Activated T-helper 2 cell treated with anti-CD3 and anti-CD28 coated beads, Interferon-gamma antibody, Interleukin-2, Interleukin-4, amounts not matched to agents 10 μg/mL and 5 μg/mL and 100 μg/mL, durations not matched to agents 14 hours and 24 hours and 36 hours (primary cell): ENCODE measurements around the gene SIX5. TPM values are rescaled to one million over a fixed set of nuclear protein-coding genes. Genes with fewer than 3 reads are reported as not detected.
A peak's percentile ranks its signal among the peaks of the same experiment; 100 is the strongest.
"Not testable (repeated sequence)": the region's sequence is repeated elsewhere in the genome, so short reads cannot be mapped to it uniquely, and the experiment has no call there.

Experiments used
- DNase-seq: peaks from one replicate; pipeline ENCODE4 v3.0.0; 2021; ENCODE audit warnings: low spot score
- H3K27ac Mint-ChIP-seq: one replicate; pipeline ENCODE4 v1.8.0; 2021; ENCODE audit warnings: mixed read lengths
- H3K27me3 Mint-ChIP-seq: one replicate; pipeline ENCODE4 v1.8.0; 2021; ENCODE audit warnings: low read depth, mixed read lengths
- H3K36me3 Mint-ChIP-seq: one replicate; pipeline ENCODE4 v1.8.0; 2021; ENCODE audit warnings: low read depth, mixed read lengths
- H3K4me1 Mint-ChIP-seq: one replicate; pipeline ENCODE4 v1.8.0; 2021; ENCODE audit warnings: low read depth, mixed read lengths
- H3K4me3 Mint-ChIP-seq: one replicate; pipeline ENCODE4 v1.8.0; 2021; ENCODE audit warnings: low read depth, mild to moderate bottlenecking, moderate library complexity, mixed read lengths
- H3K9me3 Mint-ChIP-seq: one replicate; pipeline ENCODE4 v1.8.0; 2021; ENCODE audit warnings: mixed read lengths
- intact Hi-C: fragments of 100-400 bp; cut with micrococcal nuclease; formaldehyde crosslinking; loops from one replicate; pipeline ENCODE4 v1.15.1; 2023
- total RNA-seq: library from RNA; stranded (reverse); gene quantifications from 2 replicates; pipeline ENCODE4 v1.2.3, GENCODE V29; 2022

SIX5 gene
- total RNA-seq, 1 donor from 2014 or later, result 4.8 TPM

- H3K27ac Mint-ChIP-seq, DNase-seq, H3K9me3 Mint-ChIP-seq, H3K27me3 Mint-ChIP-seq, intact Hi-C loops: not testable (repeated sequence)
- Mint-ChIP-seq H3K4me3 (peak overlapping the region; percentile 26), H3K4me1 (peaks cover 18% of the 10 kb centered on the region), H3K36me3 (peaks cover 21% of the 10 kb centered on the region)
These were observed 40.4 kb downstream of the SIX5 start for GRCh38 chr19:45728683-45729082.

- H3K27ac Mint-ChIP-seq, H3K9me3 Mint-ChIP-seq, DNase-seq, H3K4me3 Mint-ChIP-seq, H3K27me3 Mint-ChIP-seq, intact Hi-C loops: not testable (repeated sequence)
- peaks cover 24% of the 10 kb centered on the region for H3K4me1 Mint-ChIP-seq
- H3K36me3 Mint-ChIP-seq, result peaks cover 41% of the 10 kb centered on the region
These were observed 49.0 kb downstream of the SIX5 start for GRCh38 chr19:45720065-45720464.

GRCh38 chr19:45717983-45718650 lies 50.9 kb downstream of the SIX5 start:
- peaks cover 32% of the 10 kb centered on the region for H3K36me3 Mint-ChIP-seq
- DNase-seq, result no peak

GRCh38 chr19:45717131-45717982 lies 51.7 kb downstream of the SIX5 start:
- peak overlapping the region; percentile 94 for H3K27ac Mint-ChIP-seq
- DNase-seq, result peak; percentile 99
- H3K4me1 Mint-ChIP-seq, result peaks cover 27% of the 10 kb centered on the region

More at GRCh38 chr19:45717983-45718650, 50.9 kb downstream of the SIX5 start:
- Mint-ChIP-seq H3K4me1 (peaks cover 27% of the 10 kb centered on the region), H3K9me3 (no peaks in the 10 kb centered on the region), H3K27me3 (no peaks in the 10 kb centered on the region), H3K27ac (peak overlapping the region; percentile 94), H3K4me3 (peak overlapping the region; percentile 94)
- intact Hi-C loops, result loop anchor here (1.0 kb wide), 2 partner anchors 12 to 26 kb away; partner anchors contain the start of genes FBXO46 and QPCTL

GRCh38 chr19:45716359-45717130 lies 52.5 kb downstream of the SIX5 start:
- H3K4me1 Mint-ChIP-seq, result peaks cover 27% of the 10 kb centered on the region
- intact Hi-C loops, result loop anchor here (1.0 kb wide), 2 partner anchors 14 to 24 kb away; partner anchors contain the start of genes FBXO46 and QPCTL
- H3K27ac Mint-ChIP-seq, result peak overlapping the region; percentile 94
- peaks cover 29% of the 10 kb centered on the region for H3K36me3 Mint-ChIP-seq
- H3K27me3 Mint-ChIP-seq, result no peaks in the 10 kb centered on the region
- no peaks in the 10 kb centered on the region for H3K9me3 Mint-ChIP-seq
- DNase-seq, result no peak
- H3K4me3 Mint-ChIP-seq, result peak overlapping the region; percentile 94

More at GRCh38 chr19:45717131-45717982, 51.7 kb downstream of the SIX5 start:
- Mint-ChIP-seq H3K9me3 (no peaks in the 10 kb centered on the region), H3K27me3 (no peaks in the 10 kb centered on the region), H3K36me3 (peaks cover 32% of the 10 kb centered on the region), H3K4me3 (peak overlapping the region; percentile 94)
- intact Hi-C loops, result loop anchor here (1.0 kb wide), 2 partner anchors 13 to 25 kb away; partner anchors contain the start of genes FBXO46 and QPCTL

DNA sequence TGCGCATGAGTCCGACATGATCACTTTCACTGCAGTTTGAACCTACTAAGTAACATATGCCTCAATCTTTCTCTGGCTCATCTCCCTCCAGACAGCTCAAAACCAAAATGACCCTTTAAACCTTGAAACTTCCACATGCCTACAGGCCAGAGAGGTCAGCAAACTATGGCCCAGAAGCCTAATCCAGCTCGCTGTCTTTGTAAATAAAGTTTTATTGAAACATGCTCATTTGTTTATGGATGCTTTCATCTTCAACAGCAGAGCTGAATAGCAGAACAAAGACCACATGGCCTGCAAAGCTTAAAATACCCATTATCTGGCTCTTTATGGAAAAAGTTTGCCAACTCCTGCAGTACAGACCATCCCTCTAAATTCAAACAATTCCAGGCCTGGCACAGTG lies 53.9 kb downstream of the SIX5 start:
- Mint-ChIP-seq H3K36me3 (peaks cover 33% of the 10 kb centered on the region), H3K4me3 (no peak overlapping the region), H3K9me3 (no peaks in the 10 kb centered on the region), H3K27ac (no peak overlapping the region), H3K4me1 (peaks cover 30% of the 10 kb centered on the region), H3K27me3 (no peaks in the 10 kb centered on the region)
- intact Hi-C loops, result no loop called here
- DNase-seq, result no peak

Other genes starting within 250 kb of the SIX5 start
- gene OPA3, start 184.4 kb downstream of the SIX5 start, total RNA-seq, result 15.2 and 15.9 TPM in 2 replicates
- gene GPR4, start 167.0 kb downstream of the SIX5 start, total RNA-seq, result not detected in 2 replicates
- 180 and 207 TPM in 2 replicates for gene EML2, start 129.9 kb downstream of the SIX5 start, total RNA-seq
- gene GIPR, start 101.0 kb downstream of the SIX5 start, total RNA-seq, result 9.3 and 9.5 TPM in 2 replicates
- 738 and 766 TPM in 2 replicates for gene SNRPD2, start 77.3 kb downstream of the SIX5 start, total RNA-seq
- gene QPCTL, start 76.6 kb downstream of the SIX5 start, total RNA-seq, result 24.2 and 26.7 TPM in 2 replicates
- 34.4 and 38.9 TPM in 2 replicates for gene FBXO46, start 38.4 kb downstream of the SIX5 start, total RNA-seq
- gene MEIOSIN, start 35.8 kb downstream of the SIX5 start, total RNA-seq, result not detected in 2 replicates
- 22.0 and 23.4 TPM in 2 replicates for gene DMPK, start 13.2 kb upstream of the SIX5 start, total RNA-seq
- 44.7 and 45.6 TPM in 2 replicates for gene DMWD, start 23.6 kb upstream of the SIX5 start, total RNA-seq
- 0.16 and 0.23 TPM in 2 replicates for gene RSPH6A, start 46.1 kb upstream of the SIX5 start, total RNA-seq
- gene SYMPK, start 93.9 kb upstream of the SIX5 start, total RNA-seq, result 121 and 131 TPM in 2 replicates
- gene FOXA3, start 95.1 kb upstream of the SIX5 start, total RNA-seq, result 0.37 and 0.60 TPM in 2 replicates
- gene IRF2BP1, start 116.9 kb upstream of the SIX5 start, total RNA-seq, result 15.7 and 17.1 TPM in 2 replicates
- gene MYPOP, start 133.4 kb upstream of the SIX5 start, total RNA-seq, result 7.3 and 8.6 TPM in 2 replicates
- not detected in 2 replicates for gene NANOS2, start 145.5 kb upstream of the SIX5 start, total RNA-seq
- gene NOVA2, start 204.6 kb upstream of the SIX5 start, total RNA-seq, result 0.14 TPM in 1 of 2 replicates, not detected in the other
- 25.3 and 31.2 TPM in 2 replicates for gene CCDC61, start 226.2 kb upstream of the SIX5 start, total RNA-seq